CD4-positive, alpha-beta T cell treated with Interleukin-4 for 4 hours (primary cell): Measurements from ENCODE around the gene DNAJC4.

Source experiments
- DNase-seq: peaks from one replicate; pipeline ENCODE4 v3.0.0-alpha.2; 2020

The DNAJC4 gene

GRCh38 chr11:64208796-64209562, 21.4 kb upstream of the DNAJC4 start:
- no peak for DNase-seq

GRCh38 chr11:64209563-64209843, 20.8 kb upstream of the DNAJC4 start:
- no peak for DNase-seq

DNA sequence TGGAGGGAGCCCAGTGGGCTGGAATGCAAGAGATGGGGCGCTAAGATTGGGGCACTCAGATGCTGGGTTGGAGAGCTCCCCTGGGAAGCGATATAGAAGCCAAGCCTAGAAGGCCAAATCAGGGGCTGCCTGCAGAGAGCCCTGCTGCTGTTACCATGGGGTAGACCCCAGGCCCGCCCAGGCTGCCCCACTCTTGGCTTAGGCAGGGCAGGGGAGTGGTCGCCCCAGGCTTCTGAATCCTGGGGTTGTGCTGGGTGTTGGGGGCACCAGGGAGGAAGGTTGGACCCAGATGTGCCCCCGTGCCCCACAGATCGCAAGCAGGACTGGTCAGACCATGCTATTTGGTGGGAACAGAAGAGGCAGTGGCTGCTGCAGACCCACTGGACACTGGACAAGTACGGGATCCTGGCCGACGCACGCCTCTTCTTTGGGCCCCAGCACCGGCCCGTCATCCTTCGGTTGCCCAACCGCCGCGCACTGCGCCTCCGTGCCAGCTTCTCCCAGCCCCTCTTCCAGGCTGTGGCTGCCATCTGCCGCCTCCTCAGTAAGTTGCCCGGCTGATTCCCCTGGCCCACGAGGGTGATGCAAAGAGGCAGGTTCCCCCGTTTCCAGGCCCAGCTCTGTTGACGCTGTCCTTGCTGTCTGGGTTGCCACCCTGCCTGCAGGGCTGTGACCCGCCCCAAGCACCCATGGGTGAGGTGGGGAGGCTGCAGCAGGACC, 19.9 kb upstream of the DNAJC4 start:
- no peak for DNase-seq

DNA sequence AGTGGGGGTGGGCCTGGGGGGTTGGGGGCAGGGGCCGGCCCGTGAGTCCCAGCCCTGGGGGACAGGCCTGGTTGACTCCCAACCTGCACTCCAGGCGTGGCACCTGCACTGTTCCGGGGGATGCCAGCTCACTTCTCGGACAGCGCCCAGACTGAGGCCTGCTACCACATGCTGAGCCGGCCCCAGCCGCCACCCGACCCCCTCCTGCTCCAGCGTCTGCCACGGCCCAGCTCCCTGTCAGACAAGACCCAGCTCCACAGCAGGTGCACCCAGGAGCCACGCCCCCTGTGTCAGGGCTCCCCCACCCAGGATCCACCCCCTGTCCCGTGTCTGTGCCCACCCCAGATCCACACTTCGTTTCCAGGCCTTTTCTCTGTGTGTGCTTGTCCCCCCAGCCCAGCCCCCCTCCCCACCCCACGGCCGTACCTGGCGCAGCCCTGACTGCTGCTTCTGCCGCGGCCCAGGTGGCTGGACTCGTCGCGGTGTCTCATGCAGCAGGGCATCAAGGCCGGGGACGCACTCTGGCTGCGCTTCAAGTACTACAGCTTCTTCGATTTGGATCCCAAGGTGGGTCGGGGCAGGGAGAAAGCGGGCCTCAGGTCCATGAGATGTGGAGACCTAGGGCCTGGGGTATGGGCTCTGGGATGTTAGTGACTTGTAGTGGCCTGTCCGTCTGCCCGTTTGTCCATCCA, 19.0 kb upstream of the DNAJC4 start:
- no peak for DNase-seq

DNA sequence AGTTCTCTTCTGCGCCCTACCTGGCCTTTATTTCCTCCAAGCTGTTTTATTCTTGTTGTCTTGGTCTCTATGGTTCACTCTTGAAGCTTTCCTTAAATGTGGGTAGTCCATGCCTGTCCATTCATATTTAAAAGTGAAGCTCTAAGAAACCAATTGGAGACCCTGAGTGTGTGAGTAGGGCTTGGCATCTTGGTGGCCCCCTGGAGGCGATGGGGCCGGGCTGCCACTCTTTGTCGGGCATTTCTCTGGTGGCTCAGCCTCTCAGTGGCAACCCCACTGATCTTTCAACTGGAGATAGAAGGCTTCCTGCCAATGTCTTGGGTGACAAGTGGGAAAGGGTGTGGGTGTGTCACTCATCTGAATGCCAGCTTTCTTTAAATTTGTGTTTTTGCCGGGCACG, 13.5 kb upstream of the DNAJC4 start:
- DNase-seq, result no peak

- DNase-seq, result no peak
These were observed 11.6 kb upstream of the DNAJC4 start for GRCh38 chr11:64218628-64219353.

- DNase-seq, result no peak
These were observed 11.0 kb upstream of the DNAJC4 start for GRCh38 chr11:64219354-64219684.

DNA sequence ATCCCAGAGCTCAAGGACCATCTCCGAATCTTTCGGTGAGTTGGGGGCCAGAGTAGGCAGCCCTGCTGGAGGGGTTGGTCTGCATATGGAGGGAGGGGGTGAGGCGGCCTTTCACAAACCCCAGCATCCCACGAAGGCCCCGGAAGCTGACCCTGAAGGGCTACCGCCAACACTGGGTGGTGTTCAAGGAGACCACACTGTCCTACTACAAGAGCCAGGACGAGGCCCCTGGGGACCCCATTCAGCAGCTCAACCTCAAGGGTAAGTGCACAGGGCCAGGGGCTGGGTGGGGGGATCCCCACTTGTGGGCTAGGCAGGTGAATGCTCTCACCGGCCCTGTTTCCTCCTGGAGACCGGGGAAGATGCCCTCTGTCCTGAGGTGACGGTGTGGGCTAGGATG, 10.6 kb upstream of the DNAJC4 start:
- no peak for DNase-seq

- DNase-seq, result no peak
These were observed 10.1 kb upstream of the DNAJC4 start for GRCh38 chr11:64220271-64220670.

GRCh38 chr11:64220798-64221197, 9.6 kb upstream of the DNAJC4 start:
- no peak for DNase-seq

- DNase-seq, result no peak
These were observed 7.7 kb upstream of the DNAJC4 start for GRCh38 chr11:64222651-64223000.

DNA sequence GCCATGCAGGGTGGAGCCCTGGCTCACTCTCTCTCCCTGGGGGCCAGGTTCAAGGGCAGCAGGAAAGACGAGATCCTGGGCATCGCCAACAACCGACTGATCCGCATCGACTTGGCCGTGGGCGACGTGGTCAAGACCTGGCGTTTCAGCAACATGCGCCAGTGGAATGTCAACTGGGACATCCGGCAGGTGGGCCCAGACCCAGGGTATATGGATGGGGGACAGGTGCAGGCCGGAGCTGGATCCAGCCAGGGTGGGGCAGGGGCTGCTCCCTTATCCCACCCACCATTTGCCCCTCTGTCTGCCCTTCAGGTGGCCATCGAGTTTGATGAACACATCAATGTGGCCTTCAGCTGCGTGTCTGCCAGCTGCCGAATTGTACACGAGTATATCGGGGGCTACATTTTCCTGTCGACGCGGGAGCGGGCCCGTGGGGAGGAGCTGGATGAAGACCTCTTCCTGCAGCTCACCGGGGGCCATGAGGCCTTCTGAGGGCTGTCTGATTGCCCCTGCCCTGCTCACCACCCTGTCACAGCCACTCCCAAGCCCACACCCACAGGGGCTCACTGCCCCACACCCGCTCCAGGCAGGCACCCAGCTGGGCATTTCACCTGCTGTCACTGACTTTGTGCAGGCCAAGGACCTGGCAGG, 7.2 kb upstream of the DNAJC4 start:
- DNase-seq, result no peak

- no peak for DNase-seq
These were observed 6.0 kb upstream of the DNAJC4 start for GRCh38 chr11:64224151-64224890.

GRCh38 chr11:64224891-64225607, 5.3 kb upstream of the DNAJC4 start:
- no peak for DNase-seq

DNA sequence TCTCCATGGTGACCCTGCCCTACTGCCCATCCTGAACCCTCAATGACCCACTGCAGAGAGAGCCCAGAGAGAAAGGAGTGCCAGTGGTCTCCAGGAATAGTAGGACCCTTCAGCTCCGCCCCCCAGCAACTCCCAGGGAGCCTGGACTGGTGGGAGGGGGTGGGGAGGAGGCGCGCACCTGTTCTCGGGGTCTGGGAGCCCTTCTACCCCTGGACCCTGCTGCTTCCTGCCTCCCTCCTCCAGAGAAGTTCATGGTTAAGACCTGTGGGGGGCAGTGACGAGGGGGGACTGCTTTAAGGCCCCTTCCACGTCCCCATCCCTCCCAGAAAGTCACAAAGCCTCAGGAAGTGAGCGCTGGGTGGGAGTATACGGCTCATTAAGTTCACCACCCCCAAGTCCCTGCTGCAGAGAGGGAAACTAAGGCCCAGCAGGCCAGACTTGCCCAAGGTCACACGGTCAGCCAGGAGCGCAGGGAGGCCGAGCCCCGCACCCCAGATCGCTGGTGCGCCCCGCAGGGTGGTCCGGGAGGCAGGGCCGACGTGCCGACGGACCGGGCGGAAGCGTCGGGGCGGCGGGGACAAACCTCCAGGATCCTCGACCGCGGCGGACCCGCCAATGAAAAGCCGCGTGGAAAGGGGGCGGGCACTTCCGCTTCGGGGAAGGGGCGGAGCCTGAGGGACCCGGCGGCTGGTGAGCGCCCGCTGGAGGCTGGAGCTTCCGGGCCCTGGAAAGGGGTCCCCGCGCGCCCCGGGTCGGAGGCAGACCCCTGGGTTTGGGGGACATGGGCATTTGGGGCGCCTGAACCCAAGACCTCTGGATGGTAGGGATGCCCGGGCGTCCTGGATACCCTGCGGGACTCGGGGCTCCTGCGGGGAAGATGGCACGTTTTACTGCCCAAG, 4.5 kb upstream of the DNAJC4 start, which contains the start of the genes NUDT22 and TRPT1:
NUDT22 (plus strand) TSS at position 667 of the 899 bp plus-strand sequence. CDS start 379 bp downstream, outside the sequence.
TRPT1 (minus strand) TSS at position 579 of the 899 bp plus-strand sequence; CDS start at position 253, 326 bp downstream.
- peak; percentile 78 for DNase-seq

GRCh38 chr11:64226507-64227051, 3.8 kb upstream of the DNAJC4 start:
- peak; percentile 59 for DNase-seq

DNA sequence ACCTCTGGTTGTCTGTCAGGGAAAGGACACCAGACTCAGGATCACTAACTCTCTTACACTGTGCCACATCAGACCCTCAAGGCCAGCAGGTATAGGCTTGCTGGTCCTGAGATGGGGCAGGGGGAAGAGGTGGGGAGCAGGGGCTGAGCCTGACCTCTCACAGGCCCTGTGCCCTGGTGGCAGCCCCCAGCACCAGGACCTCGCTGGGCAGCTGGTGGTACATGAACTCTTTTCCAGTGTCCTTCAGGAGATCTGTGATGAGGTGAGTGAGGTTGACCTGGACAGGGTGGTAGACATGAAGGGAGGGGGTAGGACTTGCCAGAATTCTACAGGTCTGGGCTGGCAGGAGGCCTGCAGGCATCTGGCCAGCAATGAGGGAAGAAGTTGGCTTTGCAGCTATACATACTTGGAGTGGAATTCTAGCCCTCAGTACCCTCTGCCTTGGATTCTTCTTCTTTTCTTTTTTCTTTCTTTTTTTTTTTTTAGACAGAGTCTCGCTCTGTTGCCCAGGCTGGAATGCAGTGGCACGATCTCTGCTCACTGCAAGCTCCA, 2.9 kb upstream of the DNAJC4 start:
- no peak for DNase-seq

DNA sequence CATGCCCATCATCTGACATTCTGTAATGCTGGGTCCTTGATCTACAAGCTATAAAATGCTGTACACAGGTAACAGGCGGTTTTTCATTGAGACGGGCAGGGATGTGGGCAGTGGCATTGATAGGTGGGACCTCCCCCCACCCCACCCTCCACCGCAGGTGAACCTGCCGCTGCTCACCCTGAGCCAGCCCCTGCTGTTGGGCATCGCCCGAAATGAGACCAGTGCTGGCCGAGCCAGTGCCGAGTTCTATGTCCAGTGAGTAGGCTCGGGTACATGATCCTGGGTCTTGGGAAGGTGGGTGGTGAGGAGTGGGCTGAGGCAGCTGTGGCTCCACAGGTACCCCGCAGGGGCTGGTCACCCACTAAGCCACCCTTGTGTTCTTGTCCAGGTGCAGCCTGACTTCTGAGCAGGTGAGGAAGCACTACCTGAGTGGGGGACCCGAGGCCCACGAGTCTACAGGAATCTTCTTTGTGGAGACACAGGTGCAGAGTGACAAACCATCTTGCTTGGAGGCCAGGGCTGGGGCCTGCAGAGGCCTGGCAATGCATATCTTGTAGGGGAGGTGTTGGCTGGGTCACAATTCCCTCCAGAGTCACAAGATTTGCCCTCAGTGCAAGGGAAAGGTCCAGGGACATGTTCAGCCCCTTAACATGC, 1.1 kb upstream of the DNAJC4 start:
- DNase-seq, result no peak

DNA sequence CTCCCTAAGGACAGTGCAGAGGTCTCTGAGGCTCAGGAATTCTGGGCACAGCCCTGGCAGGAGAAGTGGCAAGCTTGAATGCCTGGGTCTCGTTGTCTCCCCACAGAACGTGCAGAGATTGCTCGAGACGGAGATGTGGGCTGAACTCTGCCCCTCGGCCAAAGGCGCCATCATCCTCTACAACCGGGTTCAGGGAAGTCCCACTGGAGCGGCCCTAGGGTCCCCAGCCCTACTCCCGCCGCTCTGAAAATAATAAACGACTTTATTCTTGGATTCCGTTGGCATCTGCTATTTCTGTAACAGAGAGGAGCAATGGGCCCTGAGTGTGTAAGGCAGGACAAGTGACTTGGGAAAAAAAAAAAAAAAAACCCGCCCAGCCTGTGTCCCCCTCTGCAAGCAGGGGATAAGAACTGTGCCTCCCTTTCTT, 591 bp upstream of the DNAJC4 start:
- DNase-seq, result no peak
